HG03135 (cell line): ENCODE results near the gene CDIPT.

ENCODE experiments used
- ATAC-seq: cut with Tn5 transposase; IDR thresholded peaks from one replicate; pipeline ENCODE4 v1.9.1; 2021; ENCODE audit warnings: mild to moderate bottlenecking, moderate library complexity; ENCODE audit not compliant: unreplicated experiment

CDIPT gene

GRCh38 chr16:29831490-29831889 lies 31.5 kb downstream of the CDIPT start:
- no peak for ATAC-seq

- no peak for ATAC-seq
Measured at GRCh38 chr16:29830774-29831173, 32.3 kb downstream of the CDIPT start.

GRCh38 chr16:29826342-29826695 lies 36.7 kb downstream of the CDIPT start:
- no peak for ATAC-seq

GRCh38 chr16:29825145-29826044 lies 37.6 kb downstream of the CDIPT start:
- ATAC-seq = no peak

- ATAC-seq = no peak
Measured at GRCh38 chr16:29824589-29825144, 38.4 kb downstream of the CDIPT start.

DNA sequence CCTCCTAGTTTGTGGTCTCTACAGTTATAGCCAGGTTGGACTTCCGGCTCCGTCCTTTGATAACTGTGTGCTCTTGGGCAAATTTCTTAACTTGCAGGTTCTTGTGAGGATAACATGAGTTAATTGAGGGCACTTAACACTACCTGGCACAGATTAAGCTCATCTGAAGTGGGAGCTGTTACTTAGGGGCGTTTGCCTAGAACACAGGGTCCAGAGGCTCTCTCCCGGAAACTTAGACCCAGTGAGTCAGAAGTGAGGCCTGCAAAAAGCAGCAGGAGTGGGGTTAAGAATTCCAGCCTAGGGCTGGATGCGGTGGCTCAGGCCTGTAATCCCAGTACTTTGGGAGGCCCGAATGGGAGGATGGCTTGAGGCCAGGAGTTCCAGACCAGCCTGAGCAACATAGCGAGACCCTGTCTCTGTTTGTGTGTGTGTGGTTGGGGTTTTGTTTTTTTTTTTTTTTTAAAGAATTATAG lies 41.3 kb downstream of the CDIPT start:
- no peak for ATAC-seq

- ATAC-seq = peak; percentile 33
Measured at GRCh38 chr16:29820730-29821642, 42.0 kb downstream of the CDIPT start.

GRCh38 chr16:29820271-29820701 lies 42.7 kb downstream of the CDIPT start, which contains the start of gene MVP:
Gene MVP (plus strand): TSS chr16:29820462. CDS start chr16:29830550, 10,088 bp downstream.
- ATAC-seq = no peak

DNA sequence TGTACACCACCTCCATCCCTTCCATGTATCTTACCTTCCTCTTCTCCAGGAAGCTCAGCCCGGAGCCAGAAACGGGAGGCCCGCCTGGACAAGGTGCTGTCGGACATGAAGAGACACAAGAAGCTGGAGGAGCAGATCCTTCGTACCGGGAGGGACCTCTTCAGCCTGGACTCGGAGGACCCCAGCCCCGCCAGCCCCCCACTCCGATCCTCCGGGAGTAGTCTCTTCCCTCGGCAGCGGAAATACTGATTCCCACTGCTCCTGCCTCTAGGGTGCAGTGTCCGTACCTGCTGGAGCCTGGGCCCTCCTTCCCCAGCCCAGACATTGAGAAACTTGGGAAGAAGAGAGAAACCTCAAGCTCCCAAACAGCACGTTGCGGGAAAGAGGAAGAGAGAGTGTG lies 43.5 kb downstream of the CDIPT start:
- no peak for ATAC-seq

- no peak for ATAC-seq
Measured at GRCh38 chr16:29818082-29818481, 44.9 kb downstream of the CDIPT start.

DNA sequence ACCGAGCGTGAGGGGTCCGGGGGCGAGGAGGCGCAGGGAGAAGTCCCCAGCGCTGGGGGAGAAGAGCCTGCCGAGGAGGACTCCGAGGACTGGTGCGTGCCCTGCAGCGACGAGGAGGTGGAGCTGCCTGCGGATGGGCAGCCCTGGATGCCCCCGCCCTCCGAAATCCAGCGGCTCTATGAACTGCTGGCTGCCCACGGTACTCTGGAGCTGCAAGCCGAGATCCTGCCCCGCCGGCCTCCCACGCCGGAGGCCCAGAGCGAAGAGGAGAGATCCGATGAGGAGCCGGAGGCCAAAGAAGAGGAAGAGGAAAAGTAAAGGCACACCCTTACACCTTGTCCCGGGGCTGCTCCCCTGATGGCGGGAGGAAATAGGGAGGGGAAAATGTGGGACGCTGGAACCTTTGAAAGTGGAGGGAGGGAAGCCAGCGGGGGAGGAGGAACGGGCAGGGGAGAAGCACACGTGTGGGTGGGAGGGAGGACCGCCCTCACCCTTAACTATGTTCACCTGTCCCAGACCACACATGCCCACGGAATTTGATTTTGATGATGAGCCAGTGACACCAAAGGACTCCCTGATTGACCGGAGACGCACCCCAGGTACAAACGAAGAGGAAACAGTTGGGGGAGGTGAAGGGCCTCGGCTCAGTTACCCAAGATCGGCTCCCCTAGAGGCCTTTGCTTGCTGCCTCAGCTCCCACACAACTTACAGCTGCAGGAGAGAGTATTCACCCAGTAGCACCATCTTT lies 46.2 kb downstream of the CDIPT start:
- peak; percentile 10 for ATAC-seq

DNA sequence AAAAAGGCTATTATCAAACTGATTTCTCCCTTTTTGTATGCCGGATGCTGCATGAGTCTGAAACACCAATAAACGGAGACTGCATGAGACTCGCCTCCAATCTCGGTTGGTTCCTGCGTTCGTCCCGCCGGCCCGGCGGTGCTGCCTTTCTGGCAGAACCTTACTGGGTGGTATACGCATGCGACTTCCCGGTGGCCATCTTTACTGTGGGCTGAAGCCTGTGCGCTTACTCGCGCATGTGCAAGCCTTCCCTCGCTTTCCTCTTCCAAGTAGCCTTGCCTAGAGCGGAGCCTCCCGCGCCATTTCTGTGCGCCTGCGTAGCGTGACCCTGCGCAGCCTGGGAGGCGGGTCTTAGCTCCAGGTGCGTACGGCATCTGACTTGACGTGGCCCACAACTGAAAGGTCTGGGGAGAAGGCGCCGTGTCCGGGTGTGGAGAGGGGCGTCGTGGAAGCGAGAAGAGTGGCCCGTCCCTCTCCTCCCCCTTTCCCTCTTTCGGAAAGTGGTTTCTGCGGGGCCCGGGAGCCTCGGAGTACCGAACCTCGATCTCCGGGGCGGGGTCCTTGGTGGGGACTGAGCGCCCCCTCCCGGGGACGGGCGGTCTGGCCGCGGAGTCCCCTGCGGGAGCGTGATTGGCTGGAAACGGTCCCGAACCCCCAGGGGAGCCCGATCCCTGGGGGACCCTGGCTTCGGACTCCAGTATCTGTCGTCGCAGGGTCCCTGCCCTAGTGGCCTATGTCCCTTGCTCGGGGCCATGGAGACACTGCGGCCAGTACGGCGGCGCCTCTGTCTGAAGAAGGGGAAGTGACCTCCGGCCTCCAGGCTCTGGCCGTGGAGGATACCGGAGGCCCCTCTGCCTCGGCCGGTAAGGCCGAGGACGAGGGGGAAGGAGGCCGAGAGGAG lies 47.0 kb downstream of the CDIPT start, which contains the start of gene PAGR1:
Gene PAGR1 (plus strand): TSS at position 360 of the 901 bp plus-strand sequence. CDS start 374 bp downstream, at position 734.
- peak; percentile 56 for ATAC-seq

GRCh38 chr16:29815032-29815721 lies 47.8 kb downstream of the CDIPT start:
- no peak for ATAC-seq

DNA sequence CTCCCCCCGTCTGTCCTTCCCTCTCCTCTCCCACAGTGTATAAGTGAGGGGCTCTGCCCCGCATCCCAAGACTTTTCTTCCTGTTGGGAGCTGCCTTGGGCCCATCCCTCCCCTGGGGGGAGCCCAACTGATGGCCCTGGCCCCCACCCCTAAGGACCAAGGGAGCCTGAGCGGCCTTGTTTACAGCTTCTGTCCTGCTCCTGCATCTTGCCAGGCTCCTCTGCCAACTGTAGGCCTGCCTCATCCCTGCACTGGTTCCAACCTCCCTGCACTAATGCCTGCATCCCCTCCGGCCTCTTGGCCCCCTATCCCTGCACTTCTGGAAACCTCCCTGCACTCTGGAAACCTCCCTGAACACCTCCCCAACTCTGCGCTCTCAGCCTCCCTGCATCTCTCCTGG lies 48.4 kb downstream of the CDIPT start:
- no peak for ATAC-seq

- ATAC-seq = no peak
Measured at GRCh38 chr16:29813644-29814562, 49.1 kb downstream of the CDIPT start.

GRCh38 chr16:29812754-29813643 lies 50.0 kb downstream of the CDIPT start:
- no peak for ATAC-seq
